WI38 (cell line): ENCODE data around the gene FRYL.
"Not testable (repeated sequence)": the region's sequence is repeated elsewhere in the genome, so short reads cannot be mapped to it uniquely, and the experiment has no call there.

Experiments used
- H3K4me3 ChIP-seq: 2 replicates; pipeline ENCODE4 v1.5.1; 2011; ENCODE audit warnings: low read depth, mild to moderate bottlenecking, control low read depth, low read length
- CTCF ChIP-seq: IDR thresholded peaks from 2 replicates; pipeline ENCODE4 v1.5.1; 2012; ENCODE audit warnings: low read depth, mild to moderate bottlenecking, control low read depth, low read length

FRYL gene

GRCh38 chr4:48705609-48706008 is 74.5 kb downstream of the FRYL start:
- no peak for TF ChIP-seq CTCF
- H3K4me3 ChIP-seq = no peak overlapping the region

GRCh38 chr4:48704091-48704802 is 75.8 kb downstream of the FRYL start:
- TF ChIP-seq CTCF = no peak
- H3K4me3 ChIP-seq = no peak overlapping the region

GRCh38 chr4:48699475-48699874 is 80.6 kb downstream of the FRYL start:
- H3K4me3 ChIP-seq = peak overlapping the region; percentile 27

GRCh38 chr4:48698029-48698971 is 81.8 kb downstream of the FRYL start:
- TF ChIP-seq CTCF = no peak
- no peak overlapping the region for H3K4me3 ChIP-seq

More at GRCh38 chr4:48699475-48699874, 80.6 kb downstream of the FRYL start:
- no peak for TF ChIP-seq CTCF

- not testable (repeated sequence) for H3K4me3 ChIP-seq
These were observed 82.6 kb downstream of the FRYL start for GRCh38 chr4:48697516-48697915.

GRCh38 chr4:48694824-48695223 is 85.3 kb downstream of the FRYL start:
- no peak for TF ChIP-seq CTCF
- H3K4me3 ChIP-seq = no peak overlapping the region

- no peak for TF ChIP-seq CTCF
- H3K4me3 ChIP-seq = no peak overlapping the region
These were observed 86.1 kb downstream of the FRYL start for GRCh38 chr4:48693856-48694574.
